Endometrial microvascular endothelial cells (primary cell): ENCODE data around the gene HGS. TPM values are rescaled to one million over a fixed set of nuclear protein-coding genes. Genes with fewer than 3 reads are reported as not detected.
"Not testable (repeated sequence)": the region's sequence is repeated elsewhere in the genome, so short reads cannot be mapped to it uniquely, and the experiment has no call there.

Source experiments
- in situ Hi-C: cut with HindIII; loops from 2 replicates; pipeline ENCODE4 v1.10.0; 2017; ENCODE audit warnings: low sequenced_read_pairs, low pct_unique_long_range_greater_than_20kb; ENCODE audit errors: inconsistent ontology term
- total RNA-seq: library from RNA; depleted of rRNA; stranded (reverse); fragments of >200 nt; gene quantifications from one replicate; pipeline ENCODE4 v1.2.3, GENCODE V29; 2015; ENCODE audit errors: inconsistent ontology term

HGS gene
- total RNA-seq, 1 donor from 2014 or later: 125 TPM

- in situ Hi-C loops: no loop called here
Measured at GRCh38 chr17:81652906-81653771, 30.7 kb upstream of the HGS start.

GRCh38 chr17:81655378-81656117 lies 28.3 kb upstream of the HGS start:
- in situ Hi-C loops: no loop called here

- in situ Hi-C loops: no loop called here
Measured at GRCh38 chr17:81656118-81656743, 27.6 kb upstream of the HGS start, which contains the start of gene PDE6G. Gene PDE6G, minus strand, starts transcription at chr17:81656542. Its CDS starts 3,237 bp downstream, at chr17:81653305.

GRCh38 chr17:81656835-81657234 lies 27.0 kb upstream of the HGS start:
- in situ Hi-C loops: no loop called here

- in situ Hi-C loops: no loop called here
Measured at GRCh38 chr17:81659038-81659437, 24.8 kb upstream of the HGS start.

GRCh38 chr17:81660441-81660840 lies 23.4 kb upstream of the HGS start:
- in situ Hi-C loops: no loop called here

- in situ Hi-C loops: no loop called here
Measured at GRCh38 chr17:81662002-81662401, 21.8 kb upstream of the HGS start.

- in situ Hi-C loops: no loop called here
Measured at GRCh38 chr17:81664051-81664470, 19.8 kb upstream of the HGS start.

GRCh38 chr17:81665205-81666091 lies 18.4 kb upstream of the HGS start:
- in situ Hi-C loops: no loop called here

- in situ Hi-C loops: no loop called here
Measured at GRCh38 chr17:81666092-81666341, 17.8 kb upstream of the HGS start.

GRCh38 chr17:81666342-81667191 lies 17.2 kb upstream of the HGS start, which contains the start of the genes CCDC137 and OXLD1:
Gene CCDC137, plus strand, starts transcription at chr17:81666737. Its CDS starts 30 bp downstream, at chr17:81666767.
Gene OXLD1, minus strand, starts transcription at chr17:81666605. Its CDS starts 28 bp downstream, at chr17:81666577.
- in situ Hi-C loops: no loop called here

GRCh38 chr17:81667754-81668153 lies 16.1 kb upstream of the HGS start:
- in situ Hi-C loops: no loop called here

- in situ Hi-C loops: no loop called here
Measured at GRCh38 chr17:81672504-81672903, 11.3 kb upstream of the HGS start.

- in situ Hi-C loops: no loop called here
Measured at GRCh38 chr17:81672954-81673353, 10.9 kb upstream of the HGS start.

GRCh38 chr17:81673561-81674258 lies 10.1 kb upstream of the HGS start:
- in situ Hi-C loops: no loop called here

GRCh38 chr17:81675515-81676221 lies 8.1 kb upstream of the HGS start:
- in situ Hi-C loops: not testable (repeated sequence)

- in situ Hi-C loops: no loop called here
Measured at GRCh38 chr17:81676906-81677305, 6.9 kb upstream of the HGS start.
